IgD-negative memory B cell (primary cell): ENCODE data around the gene TCL1A. TPM values are rescaled to one million over a fixed set of nuclear protein-coding genes. Genes with fewer than 3 reads are reported as not detected.
"Not testable (repeated sequence)": the region's sequence is repeated elsewhere in the genome, so short reads cannot be mapped to it uniquely, and the experiment has no call there.

Experiments used
- H3K27ac Mint-ChIP-seq, 3 donors: one replicate each; pipeline ENCODE4 v1.8.0; 2020 to 2022; ENCODE audit warnings: mild to moderate bottlenecking in 3 of 3, mixed read lengths in 3 of 3, moderate library complexity in 1 of 3
- H3K27me3 Mint-ChIP-seq: one replicate; pipeline ENCODE4 v1.8.0; 2021; ENCODE audit warnings: mixed read lengths
- H3K36me3 Mint-ChIP-seq: one replicate; pipeline ENCODE4 v1.8.0; 2020; ENCODE audit warnings: mild to moderate bottlenecking, mixed read lengths
- H3K4me1 Mint-ChIP-seq, 3 donors: one replicate each; pipeline ENCODE4 v1.8.0; 2020 to 2022; ENCODE audit warnings: mixed read lengths in 3 of 3, mild to moderate bottlenecking in 1 of 3
- H3K4me3 Mint-ChIP-seq, 4 donors: one replicate each; pipeline ENCODE4 v1.8.0; 2020 to 2022; ENCODE audit warnings: mild to moderate bottlenecking in 4 of 4, mixed read lengths in 4 of 4, moderate library complexity in 3 of 4
- H3K9me3 Mint-ChIP-seq, 3 donors: one replicate each; pipeline ENCODE4 v1.8.0; 2020 to 2021; ENCODE audit warnings: mixed read lengths in 3 of 3, mild to moderate bottlenecking in 1 of 3
- polyA plus RNA-seq: library from polyadenylated mRNA; unstranded; fragments of 300-500 nt; fragmentation: Illumina TruSeq; gene quantifications from one replicate; pipeline ENCODE4 v1.2.3, GENCODE V29; 2021

The TCL1A gene
- polyA plus RNA-seq, 1 donor from 2014 or later = 4.9 TPM

DNA sequence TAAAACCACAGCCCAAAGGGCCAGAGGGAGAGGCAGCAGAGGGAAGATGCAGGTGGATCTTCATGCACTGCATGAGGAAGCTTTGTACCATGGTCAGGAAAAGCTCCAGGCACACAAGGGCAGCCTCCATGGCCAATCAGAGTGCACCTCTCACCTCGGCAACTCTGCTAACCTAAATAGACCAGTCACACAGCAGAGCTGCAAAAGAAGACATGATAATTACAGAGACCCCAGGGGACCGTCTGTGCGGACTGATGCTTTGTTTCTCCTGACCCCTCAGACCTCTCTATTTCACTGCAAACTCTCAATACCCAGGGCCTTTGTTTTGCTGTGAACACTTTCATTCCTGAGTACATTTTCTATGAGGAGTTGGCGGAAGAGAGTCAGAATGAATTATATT is 38.4 kb downstream of the TCL1A start:
- peaks cover 0 to 2% (median 0%) of the 10 kb centered on the region in 3 donors for H3K9me3 Mint-ChIP-seq
- peaks cover 0 to 2% (median 0%) of the 10 kb centered on the region in 3 donors for H3K4me1 Mint-ChIP-seq
- peaks cover 35% of the 10 kb centered on the region for H3K27me3 Mint-ChIP-seq
- no peak overlapping the region for H3K4me3 Mint-ChIP-seq
- H3K27ac Mint-ChIP-seq = no peak overlapping the region
- no peaks in the 10 kb centered on the region for H3K36me3 Mint-ChIP-seq

DNA sequence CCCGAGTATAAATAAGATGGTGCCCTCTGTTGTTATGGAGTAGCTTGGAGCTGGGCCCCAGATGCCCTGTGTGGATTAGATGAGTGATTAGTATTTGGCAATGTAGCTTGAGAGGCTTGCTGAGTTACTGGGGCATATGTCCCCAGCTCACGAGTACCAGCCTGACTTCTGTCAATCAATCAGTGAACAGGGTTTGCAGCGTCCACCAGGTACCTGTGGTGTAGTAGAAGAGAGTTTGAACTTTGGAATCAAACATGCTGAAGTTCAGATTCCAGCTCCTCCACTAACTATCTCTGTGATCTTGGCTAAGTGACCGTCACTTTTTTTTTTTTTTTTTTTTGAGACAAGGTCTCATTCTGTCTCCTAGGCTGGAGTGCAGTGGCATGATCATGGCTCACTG is 39.3 kb downstream of the TCL1A start:
- no peaks in the 10 kb centered on the region for H3K36me3 Mint-ChIP-seq
- H3K9me3 Mint-ChIP-seq = peaks cover 0 to 2% (median 0%) of the 10 kb centered on the region in 3 donors
- no peak overlapping the region for H3K4me3 Mint-ChIP-seq
- peaks cover 39% of the 10 kb centered on the region for H3K27me3 Mint-ChIP-seq
- no peaks in the 10 kb centered on the region for H3K4me1 Mint-ChIP-seq
- no peak overlapping the region for H3K27ac Mint-ChIP-seq

DNA sequence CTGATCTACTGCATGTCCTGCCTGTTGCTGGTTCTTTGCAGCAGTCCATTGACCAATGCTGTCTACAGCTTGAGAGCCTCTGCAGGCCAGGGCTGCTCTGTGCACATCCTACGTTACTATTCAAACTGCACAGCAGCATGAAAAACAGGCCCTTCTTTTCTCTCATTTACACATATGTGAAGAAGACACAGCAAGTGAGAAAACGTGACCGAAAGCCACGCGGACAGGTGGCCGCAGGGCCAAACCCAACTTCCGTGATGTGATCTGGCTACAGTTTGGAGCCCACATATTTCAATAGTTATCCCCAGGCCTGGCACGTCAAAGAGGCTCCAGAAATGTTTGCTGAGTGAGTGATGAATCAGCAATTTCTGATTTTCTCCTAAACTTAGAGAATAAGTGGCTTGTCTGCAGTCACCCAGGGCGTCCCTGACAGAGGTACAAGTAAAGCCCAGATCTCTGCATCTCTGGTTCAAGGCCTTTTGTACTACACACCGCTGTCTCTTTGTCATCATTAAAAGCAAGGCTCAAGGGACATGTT is 45.6 kb downstream of the TCL1A start:
- Mint-ChIP-seq H3K27ac (no peak overlapping the region), H3K4me3 (no peak overlapping the region)

DNA sequence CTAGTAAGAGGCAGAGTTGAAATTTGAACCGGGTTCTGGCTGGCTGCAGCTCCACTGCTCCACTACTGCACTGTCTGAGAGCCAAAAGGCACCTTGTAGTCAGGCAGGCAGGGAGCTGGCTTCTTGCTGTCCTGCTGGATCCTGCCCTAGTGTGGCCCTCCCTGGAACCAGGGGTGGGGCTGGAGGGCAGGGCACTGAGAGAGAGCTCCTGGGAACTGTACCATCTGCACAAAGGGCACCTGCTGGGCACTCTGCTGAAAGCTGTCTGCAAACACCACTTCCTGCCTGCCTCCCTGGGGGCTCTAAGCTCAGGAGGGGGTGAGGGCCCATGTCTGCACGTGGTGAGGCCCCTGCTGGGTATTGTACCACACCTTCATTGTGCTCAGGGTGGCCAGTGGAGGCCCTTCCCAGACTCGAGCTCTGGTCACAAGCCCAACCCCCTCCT is 46.7 kb downstream of the TCL1A start:
- Mint-ChIP-seq H3K27me3 (peaks cover 56% of the 10 kb centered on the region), H3K4me3 (no peak overlapping the region), H3K36me3 (no peaks in the 10 kb centered on the region), H3K4me1 (peaks cover 19 to 29% (median 22%) of the 10 kb centered on the region in 3 donors), H3K27ac (no peak overlapping the region), H3K9me3 (peaks cover 0 to 7% (median 0%) of the 10 kb centered on the region in 3 donors)

More for the DNA sequence above, 45.6 kb downstream of the TCL1A start:
- Mint-ChIP-seq H3K4me1 (peaks cover 11 to 20% (median 14%) of the 10 kb centered on the region in 3 donors), H3K36me3 (no peaks in the 10 kb centered on the region), H3K27me3 (peaks cover 56% of the 10 kb centered on the region), H3K9me3 (peaks cover 0 to 7% (median 0%) of the 10 kb centered on the region in 3 donors)

DNA sequence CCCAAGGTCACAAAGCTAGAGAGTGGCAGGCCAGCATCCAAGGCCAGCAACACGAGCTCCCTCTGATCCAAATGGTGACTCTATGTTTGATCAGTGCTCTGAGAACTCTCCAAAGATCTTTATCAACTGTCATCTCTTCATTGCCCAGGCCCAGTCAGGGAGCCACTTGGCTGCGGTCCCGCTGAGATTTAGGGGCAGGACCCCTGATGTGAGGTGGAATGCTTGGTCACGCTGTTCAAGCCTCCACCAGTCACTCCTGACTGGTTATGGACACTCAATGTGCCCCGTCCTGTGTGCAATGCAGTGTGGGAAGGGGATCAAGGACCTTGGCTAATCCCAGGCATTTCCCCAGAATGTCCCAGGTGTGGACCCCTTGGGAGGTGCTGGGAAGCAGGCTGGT is 47.5 kb downstream of the TCL1A start:
- H3K4me3 Mint-ChIP-seq = no peak overlapping the region
- H3K27me3 Mint-ChIP-seq = peaks cover 58% of the 10 kb centered on the region
- H3K4me1 Mint-ChIP-seq = peaks cover 24 to 35% (median 26%) of the 10 kb centered on the region in 3 donors
- no peaks in the 10 kb centered on the region for H3K36me3 Mint-ChIP-seq
- peaks cover 0 to 7% (median 0%) of the 10 kb centered on the region in 3 donors for H3K9me3 Mint-ChIP-seq
- H3K27ac Mint-ChIP-seq = no peak overlapping the region

DNA sequence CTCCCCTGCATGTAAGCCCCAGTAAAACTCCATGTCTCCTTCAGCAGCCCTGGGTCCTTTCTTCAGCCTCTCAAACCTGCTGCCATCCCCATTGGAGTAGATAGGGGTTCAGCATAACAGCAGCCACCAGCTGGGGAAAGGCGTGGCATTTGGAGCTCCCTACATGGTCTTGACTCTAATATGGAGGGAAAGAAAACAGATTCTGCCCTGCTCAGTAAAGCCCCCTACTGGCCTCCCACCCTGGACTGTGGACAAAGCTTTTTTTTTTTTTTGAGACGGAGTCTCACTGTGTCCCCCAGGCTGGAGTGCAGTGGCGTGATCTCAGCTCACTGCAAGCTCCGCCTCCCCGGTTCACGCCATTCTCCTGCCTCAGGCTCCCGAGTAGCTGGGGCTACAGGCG is 48.4 kb downstream of the TCL1A start:
- peaks cover 54% of the 10 kb centered on the region for H3K27me3 Mint-ChIP-seq
- H3K4me3 Mint-ChIP-seq = peak overlapping the region in 1 of 4 donors; percentile 61
- not testable (repeated sequence) for H3K27ac Mint-ChIP-seq, H3K9me3 Mint-ChIP-seq, H3K36me3 Mint-ChIP-seq
- H3K4me1 Mint-ChIP-seq = peaks cover 26 to 36% (median 28%) of the 10 kb centered on the region in 3 donors

DNA sequence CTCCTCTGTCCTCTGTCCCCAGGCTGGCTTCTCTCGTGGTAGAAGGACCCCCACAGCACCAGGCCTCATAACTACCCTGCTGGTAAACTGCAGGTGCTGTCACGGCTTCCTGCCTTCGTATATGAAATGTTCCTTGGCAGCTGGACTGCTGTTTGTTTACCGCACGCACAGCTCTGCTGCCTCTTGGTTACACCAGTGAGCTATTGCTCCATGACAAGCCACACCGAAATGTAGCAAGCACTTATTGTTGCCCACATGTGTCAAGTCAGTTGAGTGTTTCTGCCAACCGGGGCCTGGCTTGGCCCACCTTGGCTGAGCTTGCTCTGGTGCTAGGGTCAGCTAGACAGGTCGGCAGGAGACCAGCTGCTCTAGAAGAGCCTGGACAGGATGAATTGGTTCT is 49.4 kb downstream of the TCL1A start:
- no peak overlapping the region for H3K27ac Mint-ChIP-seq
- H3K36me3 Mint-ChIP-seq = no peaks in the 10 kb centered on the region
- peaks cover 0 to 5% (median 0%) of the 10 kb centered on the region in 3 donors for H3K9me3 Mint-ChIP-seq
- H3K4me3 Mint-ChIP-seq = peak overlapping the region in 1 of 4 donors; percentile 83
- H3K4me1 Mint-ChIP-seq = peaks cover 26 to 36% (median 28%) of the 10 kb centered on the region in 3 donors
- H3K27me3 Mint-ChIP-seq = peaks cover 47% of the 10 kb centered on the region

DNA sequence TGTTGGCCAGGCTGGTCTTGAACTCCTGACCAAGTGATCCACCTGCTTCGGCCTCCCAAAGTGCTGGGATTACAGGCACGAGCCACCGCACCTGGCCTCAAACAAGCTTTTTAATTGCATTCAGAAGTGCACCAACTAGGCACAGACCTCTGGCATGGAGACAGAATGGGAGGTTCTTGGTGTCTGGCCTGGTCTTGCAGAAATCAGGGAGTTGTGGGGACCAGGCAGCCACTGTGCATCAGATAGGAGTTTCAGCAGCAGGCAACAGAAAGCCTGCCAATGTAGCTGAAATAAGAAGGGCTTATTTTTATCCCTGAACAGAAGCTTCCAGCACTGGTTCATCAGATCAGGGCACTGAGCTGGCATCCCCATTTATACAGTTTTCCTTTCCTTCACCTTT is 49.9 kb downstream of the TCL1A start:
- Mint-ChIP-seq H3K27ac (no peak overlapping the region), H3K4me3 (peak overlapping the region in 1 of 4 donors; percentile 83), H3K9me3 (peaks cover 0 to 5% (median 0%) of the 10 kb centered on the region in 3 donors), H3K4me1 (peaks cover 26 to 36% (median 28%) of the 10 kb centered on the region in 3 donors), H3K27me3 (peaks cover 46% of the 10 kb centered on the region), H3K36me3 (no peaks in the 10 kb centered on the region)

DNA sequence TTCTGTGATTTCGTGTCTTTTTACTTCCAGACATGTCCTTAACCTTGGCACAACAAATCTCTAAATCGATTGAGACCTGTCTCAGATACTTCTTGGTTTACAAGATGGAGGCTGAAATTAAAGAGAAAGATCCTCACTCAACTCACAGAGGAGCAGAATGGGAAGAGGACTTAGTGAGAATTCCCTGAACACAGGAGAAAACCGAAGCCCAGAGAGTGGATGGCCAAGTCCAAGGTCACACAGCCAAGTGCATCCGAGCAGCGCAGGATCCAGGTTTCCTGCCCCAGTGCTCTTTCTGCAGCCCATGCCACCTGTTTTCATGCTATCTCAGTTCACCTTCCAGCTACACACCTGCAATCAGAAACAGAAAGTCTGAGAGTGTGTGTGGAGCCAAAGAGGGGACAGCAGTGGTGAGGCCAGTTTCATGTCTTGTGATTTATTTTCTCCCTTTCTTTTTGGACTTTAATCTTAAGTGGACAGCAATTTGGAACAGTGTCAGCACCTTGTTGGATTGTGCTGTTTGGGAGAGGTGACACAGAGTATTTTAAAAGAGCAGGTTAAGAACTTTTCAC is 50.6 kb downstream of the TCL1A start:
- Mint-ChIP-seq H3K4me1 (peaks cover 26 to 36% (median 28%) of the 10 kb centered on the region in 3 donors), H3K27ac (peak overlapping the region in 1 of 3 donors; percentile 0), H3K9me3 (peaks cover 0 to 2% (median 0%) of the 10 kb centered on the region in 3 donors), H3K4me3 (peak overlapping the region in 3 of 4 donors; percentile 4 to 56 (median 28)), H3K27me3 (peaks cover 51% of the 10 kb centered on the region), H3K36me3 (no peaks in the 10 kb centered on the region)

DNA sequence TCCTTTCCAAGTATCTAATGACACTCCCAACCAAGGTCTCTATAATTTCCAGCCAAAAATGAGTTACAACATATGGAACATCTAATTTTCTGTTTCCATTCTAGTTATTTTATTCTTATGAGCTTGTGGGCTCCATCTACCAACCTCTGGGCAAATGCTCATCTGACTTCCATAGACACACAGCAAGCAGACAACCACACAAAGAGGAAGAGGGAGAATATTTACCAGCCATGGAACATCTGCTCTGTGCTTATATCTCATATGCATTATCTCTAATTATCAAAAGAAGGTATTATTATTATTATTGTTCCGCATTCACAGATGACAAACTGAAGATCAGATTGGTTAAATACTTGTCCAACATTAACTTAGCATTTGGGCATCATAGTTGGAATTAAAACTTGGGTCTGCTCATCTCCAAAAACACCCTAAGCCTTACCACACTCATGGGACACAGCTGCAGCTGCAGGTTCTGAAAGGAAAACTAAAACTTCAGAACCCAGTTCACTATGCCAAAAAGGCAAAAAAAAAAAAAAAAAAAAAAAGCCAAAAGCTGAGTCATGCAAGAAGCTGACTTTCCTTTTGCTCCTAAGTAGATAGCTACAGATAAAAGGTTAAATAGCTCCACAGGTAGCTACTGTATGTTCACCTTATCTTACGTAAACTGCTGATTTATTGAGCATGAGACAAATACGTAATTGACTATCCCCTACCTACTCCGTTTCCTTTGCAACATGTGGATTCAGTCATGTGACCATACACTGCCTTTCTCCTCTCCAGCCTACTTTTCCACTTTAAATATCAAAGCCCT is 51.3 kb downstream of the TCL1A start:
- peaks cover 0 to 2% (median 0%) of the 10 kb centered on the region in 3 donors for H3K9me3 Mint-ChIP-seq
- peak overlapping the region in 2 of 3 donors; percentile 0 to 21 for H3K27ac Mint-ChIP-seq
- H3K36me3 Mint-ChIP-seq = no peaks in the 10 kb centered on the region
- peak overlapping the region; percentile 4 to 56 (median 42) for H3K4me3 Mint-ChIP-seq
- peaks cover 54% of the 10 kb centered on the region for H3K27me3 Mint-ChIP-seq
- peaks cover 23 to 34% (median 23%) of the 10 kb centered on the region in 3 donors for H3K4me1 Mint-ChIP-seq

DNA sequence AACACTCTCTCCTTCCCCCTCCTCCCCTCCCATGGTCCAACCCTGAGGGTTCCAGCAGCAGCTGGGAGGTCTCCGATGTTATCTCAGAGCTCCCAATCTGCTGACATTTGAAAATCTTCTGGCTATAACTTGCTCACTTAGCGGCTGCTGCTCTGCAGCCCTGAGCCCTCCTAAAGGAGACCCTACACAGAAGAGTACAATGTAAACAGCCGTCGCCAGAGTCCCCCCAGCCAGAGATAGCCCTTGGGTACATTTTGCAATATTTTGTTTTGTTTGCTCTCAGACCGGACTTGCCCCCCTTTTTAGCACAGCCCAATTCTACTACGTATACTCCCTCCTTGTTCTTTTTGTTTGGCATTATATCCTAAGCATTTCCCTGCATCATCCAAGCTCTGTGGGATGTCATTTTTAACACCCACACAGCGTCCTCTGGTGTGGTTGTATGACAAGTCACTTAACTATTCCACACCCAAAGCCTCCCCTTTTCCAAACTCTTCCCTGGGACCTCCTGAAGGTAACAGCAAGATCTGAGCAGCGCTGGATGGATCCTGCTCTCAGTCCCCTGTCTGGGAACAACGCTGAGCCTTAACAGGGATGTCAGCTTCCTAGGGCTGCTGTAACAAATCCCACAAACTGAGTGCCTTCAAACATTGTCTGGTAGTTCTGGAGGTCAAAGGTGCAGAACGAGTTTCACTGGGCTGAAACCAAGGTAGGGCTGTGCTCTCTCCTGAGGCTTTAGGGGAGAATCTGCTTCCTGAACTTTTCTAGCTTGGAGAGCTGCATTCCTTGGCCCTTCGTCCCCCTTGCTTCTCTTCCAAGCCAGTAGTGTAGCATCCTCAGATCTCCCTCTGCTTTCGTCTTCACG is 53.0 kb downstream of the TCL1A start:
- Mint-ChIP-seq H3K27ac (no peak overlapping the region), H3K4me1 (peaks cover 18 to 24% (median 18%) of the 10 kb centered on the region in 3 donors), H3K9me3 (peaks cover 0 to 2% (median 0%) of the 10 kb centered on the region in 3 donors), H3K27me3 (peaks cover 41% of the 10 kb centered on the region), H3K4me3 (no peak overlapping the region), H3K36me3 (no peaks in the 10 kb centered on the region)

DNA sequence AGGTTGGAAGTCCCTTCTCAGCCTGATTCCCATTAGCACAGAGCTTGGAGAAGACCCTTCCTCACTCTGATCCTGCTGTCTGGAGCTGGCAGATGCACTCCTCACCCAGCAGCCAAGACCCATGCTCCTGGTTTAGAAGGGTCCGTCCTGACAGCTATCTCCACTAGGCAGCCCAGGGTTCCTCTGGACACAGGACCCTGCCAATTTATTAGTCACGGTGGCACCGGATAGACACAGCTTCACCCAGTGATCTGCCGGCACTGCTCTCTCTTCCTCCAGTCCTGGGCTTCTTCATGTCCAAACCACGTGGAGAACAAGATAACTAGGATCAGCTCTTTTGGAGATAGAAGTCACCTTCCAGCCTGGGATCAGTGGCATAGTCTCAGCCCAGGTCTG is 53.9 kb downstream of the TCL1A start:
- Mint-ChIP-seq H3K9me3 (no peaks in the 10 kb centered on the region), H3K27ac (no peak overlapping the region), H3K4me3 (no peak overlapping the region), H3K36me3 (peaks cover 1% of the 10 kb centered on the region), H3K27me3 (peaks cover 33% of the 10 kb centered on the region), H3K4me1 (peaks cover 18 to 22% (median 18%) of the 10 kb centered on the region in 3 donors)
